TTC549 (cell line): Measurements from ENCODE around the gene OS9.
"Not testable (repeated sequence)": the region's sequence is repeated elsewhere in the genome, so short reads cannot be mapped to it uniquely, and the experiment has no call there.

ENCODE experiments used
- FAIRE-seq: peaks from 2 replicates; lab custom pipeline; 2012; peaks lifted over from hg19 to GRCh38; lab: Jason Lieb, UNC

The OS9 gene

DNA sequence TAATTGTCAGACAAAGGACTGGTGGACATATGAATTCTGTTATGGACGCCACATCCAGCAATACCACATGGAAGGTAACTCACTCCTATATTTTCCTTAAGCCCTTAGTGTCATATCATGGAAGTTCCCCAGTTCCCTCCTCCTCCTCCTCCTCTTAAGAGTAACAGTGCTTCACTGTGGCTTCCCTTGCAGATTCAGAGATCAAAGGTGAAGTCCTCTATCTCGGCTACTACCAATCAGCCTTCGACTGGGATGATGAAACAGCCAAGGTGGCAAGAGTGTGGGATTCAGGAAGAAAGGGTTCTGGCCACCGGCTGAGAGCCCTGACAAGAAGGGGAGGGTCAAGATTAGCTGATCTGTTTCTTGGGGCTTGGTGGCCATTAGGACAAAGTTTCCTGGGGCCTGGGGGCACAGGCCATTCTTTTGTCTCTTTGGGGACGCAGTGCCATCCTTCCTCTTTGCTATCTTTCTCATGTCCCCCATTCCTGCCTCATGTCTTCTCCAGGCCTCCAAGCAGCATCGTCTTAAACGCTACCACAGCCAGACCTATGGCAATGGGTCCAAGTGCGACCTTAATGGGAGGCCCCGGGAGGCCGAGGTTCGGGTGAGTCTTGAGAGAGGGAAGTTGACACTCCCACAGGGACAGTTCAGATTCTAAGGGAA lies 2.0 kb downstream of the OS9 start:
- FAIRE-seq, result no peak

GRCh38 chr12:57697076-57697475 lies 3.1 kb downstream of the OS9 start:
- no peak for FAIRE-seq

- no peak for FAIRE-seq
Observed at GRCh38 chr12:57698414-57698813, 4.5 kb downstream of the OS9 start.

DNA sequence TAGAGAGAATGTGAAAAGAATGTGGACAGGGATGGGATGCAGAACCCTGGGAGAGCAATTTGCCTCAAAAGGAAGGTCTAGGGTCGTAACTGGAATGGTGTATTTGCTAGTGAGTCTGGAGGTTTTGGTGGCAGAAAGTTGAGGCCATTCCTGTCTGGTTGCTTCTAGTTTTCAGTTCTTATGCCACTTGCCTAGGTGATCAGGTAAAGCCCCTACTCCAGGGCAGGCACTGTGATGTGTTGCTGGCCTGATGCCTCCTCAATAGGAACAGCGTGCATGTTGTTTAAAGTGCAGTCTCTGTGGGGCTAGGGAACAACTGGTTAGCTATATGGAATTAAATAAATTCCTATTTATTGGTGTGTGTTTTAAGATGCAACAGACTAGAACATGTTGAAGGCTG lies 6.4 kb downstream of the OS9 start:
- no peak for FAIRE-seq

GRCh38 chr12:57707250-57707649 lies 13.3 kb downstream of the OS9 start:
- FAIRE-seq, result no peak

DNA sequence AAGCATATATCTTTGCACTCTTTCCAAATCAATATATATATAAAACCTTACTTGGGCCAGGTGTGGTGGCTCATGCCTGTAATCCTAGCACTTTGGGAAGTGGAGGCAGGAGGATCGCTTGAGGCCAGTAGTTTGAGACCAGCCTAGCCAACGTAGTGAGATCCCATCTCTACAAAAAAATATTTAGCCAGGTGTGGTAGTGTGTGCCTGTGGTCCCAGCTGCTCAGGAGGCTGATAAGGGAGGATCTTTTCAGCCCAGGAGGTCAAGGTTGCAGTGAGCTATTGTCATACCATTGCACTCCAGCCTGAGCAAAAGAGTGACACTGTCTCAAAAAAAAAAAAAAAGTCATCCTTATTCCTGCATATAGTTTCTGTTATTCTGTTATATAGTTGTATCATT lies 14.4 kb downstream of the OS9 start:
- FAIRE-seq, result no peak

- no peak for FAIRE-seq
Observed at GRCh38 chr12:57712701-57713100, 18.8 kb downstream of the OS9 start.

GRCh38 chr12:57713209-57713608 lies 19.3 kb downstream of the OS9 start:
- FAIRE-seq, result no peak

GRCh38 chr12:57715036-57715748 lies 21.3 kb downstream of the OS9 start:
- not testable (repeated sequence) for FAIRE-seq

DNA sequence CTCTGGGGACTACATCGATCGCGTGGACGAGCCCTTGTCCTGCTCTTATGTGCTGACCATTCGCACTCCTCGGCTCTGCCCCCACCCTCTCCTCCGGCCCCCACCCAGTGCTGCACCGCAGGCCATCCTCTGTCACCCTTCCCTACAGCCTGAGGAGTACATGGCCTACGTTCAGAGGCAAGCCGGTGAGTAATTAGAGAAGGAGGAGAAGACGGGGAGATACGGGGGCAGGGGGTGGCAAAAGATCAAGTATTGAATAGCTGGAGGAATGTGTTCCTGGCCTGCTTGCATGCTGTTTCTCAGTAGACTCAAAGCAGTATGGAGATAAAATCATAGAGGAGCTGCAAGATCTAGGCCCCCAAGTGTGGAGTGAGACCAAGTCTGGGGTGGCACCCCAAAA lies 21.9 kb downstream of the OS9 start:
- FAIRE-seq, result no peak

GRCh38 chr12:57716305-57716704 lies 22.4 kb downstream of the OS9 start:
- FAIRE-seq, result no peak

GRCh38 chr12:57717131-57717530 lies 23.2 kb downstream of the OS9 start:
- FAIRE-seq, result no peak

GRCh38 chr12:57717846-57718640 lies 24.1 kb downstream of the OS9 start:
- FAIRE-seq, result no peak

DNA sequence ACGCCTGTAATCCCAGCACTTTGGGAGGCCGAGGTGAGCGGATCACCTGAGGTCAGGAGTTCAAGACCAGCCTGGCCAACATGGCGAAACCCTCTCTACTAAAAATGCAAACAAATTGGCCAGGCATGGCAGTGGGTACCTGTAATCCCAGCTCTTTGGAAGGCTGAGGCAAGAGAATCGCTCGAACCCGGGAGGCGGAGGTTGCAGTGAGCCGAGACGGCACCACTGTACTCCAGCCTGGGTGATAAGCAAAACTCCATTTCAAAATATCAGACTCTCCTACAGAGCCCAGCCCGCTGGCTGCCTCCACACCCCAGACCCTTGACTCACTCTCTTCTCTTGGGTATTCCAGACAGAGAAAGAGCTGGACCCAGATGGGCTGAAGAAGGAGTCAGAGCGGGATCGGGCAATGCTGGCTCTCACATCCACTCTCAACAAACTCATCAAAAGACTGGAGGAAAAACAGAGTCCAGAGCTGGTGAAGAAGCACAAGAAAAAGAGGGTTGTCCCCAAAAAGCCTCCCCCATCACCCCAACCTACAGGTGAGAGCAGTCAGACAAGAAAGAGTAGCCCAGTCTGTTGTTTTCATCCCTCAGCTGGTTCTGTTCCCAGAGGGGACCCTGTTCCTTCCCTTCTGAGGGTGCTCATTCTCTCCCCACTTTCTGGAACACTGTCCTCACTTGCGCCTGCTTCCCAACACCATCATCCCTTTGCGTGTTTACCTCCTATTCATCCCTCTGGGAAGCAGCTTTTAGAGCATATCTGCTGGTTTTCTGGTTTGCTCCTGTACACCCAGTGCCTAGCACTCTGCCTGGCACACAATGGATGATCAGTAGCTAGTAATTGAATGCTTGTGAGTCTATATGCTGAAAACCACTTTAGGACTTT lies 25.0 kb downstream of the OS9 start:
- no peak for FAIRE-seq

DNA sequence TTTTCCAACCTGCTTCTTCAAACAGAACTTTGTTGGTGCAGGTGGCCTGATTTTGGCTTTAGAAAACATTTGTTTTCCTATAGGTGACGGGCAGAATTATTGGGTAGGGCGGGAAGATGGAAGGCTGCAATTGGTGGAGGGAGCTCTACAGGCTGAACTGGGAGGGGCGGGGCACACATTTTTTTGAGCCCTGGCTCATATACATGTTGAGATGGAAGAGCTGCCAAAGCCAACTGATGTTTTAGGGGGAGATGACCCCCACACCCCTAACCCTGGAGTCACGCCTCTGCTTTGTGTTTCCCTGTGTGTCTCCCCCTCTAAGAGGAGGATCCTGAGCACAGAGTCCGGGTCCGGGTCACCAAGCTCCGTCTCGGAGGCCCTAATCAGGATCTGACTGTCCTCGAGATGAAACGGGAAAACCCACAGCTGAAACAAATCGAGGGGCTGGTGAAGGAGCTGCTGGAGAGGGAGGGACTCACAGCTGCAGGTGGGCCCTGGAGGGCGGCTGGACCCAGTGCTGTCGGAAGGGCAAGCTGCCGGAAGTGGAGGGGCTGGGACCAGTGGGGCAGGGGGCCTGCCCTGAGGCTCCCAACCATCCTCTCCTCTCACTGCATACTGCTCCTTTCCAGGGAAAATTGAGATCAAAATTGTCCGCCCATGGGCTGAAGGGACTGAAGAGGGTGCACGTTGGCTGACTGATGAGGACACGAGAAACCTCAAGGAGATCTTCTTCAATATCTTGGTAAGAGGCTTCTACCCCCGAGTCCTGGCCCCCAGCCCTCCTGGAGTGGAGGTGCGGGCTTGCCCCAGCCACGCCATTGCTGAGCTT lies 26.1 kb downstream of the OS9 start:
- FAIRE-seq, result no peak

- FAIRE-seq, result no peak
Observed at GRCh38 chr12:57720606-57721595, 27.0 kb downstream of the OS9 start.

DNA sequence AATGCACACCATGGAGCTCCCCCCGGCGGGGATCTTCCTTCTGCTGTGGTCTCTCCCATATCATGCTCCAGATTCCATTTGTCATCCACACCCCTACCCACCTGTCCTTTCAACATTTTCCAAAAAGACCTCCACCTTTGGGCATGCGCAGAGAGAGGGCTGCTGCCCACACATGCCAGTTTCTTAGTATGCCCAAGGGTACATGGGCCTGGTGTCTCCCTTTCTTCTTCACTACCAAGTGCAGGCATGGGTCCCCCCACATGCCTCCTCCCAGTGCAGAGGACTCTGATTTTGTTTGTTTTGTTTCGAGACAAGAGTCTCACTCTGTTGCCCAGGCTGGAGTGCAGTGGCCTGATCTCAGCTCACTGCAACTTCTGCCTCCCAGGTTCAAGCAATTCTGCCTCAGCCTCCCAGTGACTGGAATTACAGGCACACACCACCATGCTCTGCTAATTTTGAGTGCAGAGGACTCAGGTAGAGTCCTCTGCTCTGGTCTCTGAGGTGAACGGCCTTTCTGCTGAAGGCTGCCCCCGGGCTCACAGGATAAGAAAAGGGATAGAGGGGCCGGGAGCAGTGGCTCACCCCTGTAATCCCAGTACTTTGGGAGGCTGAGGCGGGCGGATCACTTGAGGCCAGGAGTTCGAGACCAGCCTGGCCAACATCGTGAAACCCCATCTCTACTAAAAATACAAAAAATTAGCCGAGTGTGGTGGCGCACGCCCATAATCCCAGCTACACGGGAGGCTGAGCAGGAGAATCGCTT lies 28.1 kb downstream of the OS9 start:
- FAIRE-seq, result not testable (repeated sequence)

- FAIRE-seq, result no peak
Observed at GRCh38 chr12:57722716-57723629, 29.0 kb downstream of the OS9 start.
